Middle frontal gyrus (tissue), 1 donor: ENCODE results near the gene SYNPR.

Experiments
- DNase-seq: peaks from one replicate; pipeline ENCODE4 v3.0.0-alpha.2; 2015; ENCODE audit warnings: low spot score; ENCODE audit errors: extremely low spot score

Gene SYNPR

GRCh38 chr3:63304421-63304820 is 26.3 kb downstream of the SYNPR start:
- DNase-seq = peak; percentile 18

- no peak for DNase-seq
These were observed 30.0 kb downstream of the SYNPR start for GRCh38 chr3:63308072-63308471.

DNA sequence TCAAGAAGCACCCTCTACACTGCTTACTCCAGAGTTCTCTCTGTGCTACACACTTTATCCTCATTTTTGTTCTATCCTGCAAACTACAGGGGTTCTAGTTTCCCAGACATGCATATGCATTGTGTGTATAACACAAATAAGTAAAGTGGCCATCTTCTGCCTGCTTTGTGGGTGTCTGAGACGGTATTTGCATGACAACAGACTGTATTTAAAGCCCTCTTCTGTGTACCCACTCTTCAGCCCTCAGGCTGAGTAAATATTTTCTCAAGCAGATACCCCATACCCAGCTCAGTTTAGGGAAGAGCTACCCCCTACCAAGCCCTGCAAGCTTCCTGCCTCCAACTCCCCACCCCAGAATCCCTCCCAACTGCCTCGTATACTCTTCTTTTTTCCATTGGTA is 31.7 kb downstream of the SYNPR start:
- DNase-seq = no peak

DNA sequence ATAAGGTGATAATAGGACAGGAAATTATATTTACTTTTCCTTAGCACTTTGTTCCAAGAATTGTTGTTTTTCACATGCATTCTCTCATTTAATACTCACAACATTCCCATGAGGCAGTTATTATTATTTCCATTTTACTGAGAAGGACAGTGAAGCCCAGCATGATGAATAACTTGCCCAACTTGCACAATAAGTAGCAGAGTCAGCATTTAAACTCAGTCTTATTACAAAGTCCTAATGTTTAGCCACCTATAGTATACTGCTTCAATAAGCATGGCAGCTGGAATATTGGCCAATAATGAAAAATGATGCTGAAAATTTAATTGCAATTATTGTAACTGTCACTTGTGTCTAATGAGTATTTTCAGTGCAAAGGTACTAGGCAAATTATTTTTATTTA is 45.7 kb downstream of the SYNPR start:
- no peak for DNase-seq

GRCh38 chr3:63324621-63325020 is 46.5 kb downstream of the SYNPR start:
- no peak for DNase-seq

DNA sequence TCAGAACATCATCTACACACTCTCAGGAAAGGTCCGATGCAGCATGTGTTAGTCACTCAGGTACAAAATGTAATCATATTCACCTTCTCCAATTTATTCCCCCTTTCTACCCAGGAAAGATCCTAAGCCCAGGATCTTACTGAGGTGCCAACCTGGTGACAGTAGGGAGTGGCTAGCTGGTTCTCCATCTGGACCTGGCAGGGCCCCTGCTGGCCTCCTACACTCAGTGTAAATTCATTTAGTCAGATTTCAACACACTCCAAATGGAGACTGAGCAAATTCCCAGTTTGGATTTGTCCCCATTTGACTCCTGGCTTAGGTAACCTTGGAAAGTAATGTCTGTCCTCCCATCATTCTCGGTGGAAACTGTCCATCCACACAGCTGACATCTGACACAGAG is 47.3 kb downstream of the SYNPR start:
- DNase-seq = no peak

DNA sequence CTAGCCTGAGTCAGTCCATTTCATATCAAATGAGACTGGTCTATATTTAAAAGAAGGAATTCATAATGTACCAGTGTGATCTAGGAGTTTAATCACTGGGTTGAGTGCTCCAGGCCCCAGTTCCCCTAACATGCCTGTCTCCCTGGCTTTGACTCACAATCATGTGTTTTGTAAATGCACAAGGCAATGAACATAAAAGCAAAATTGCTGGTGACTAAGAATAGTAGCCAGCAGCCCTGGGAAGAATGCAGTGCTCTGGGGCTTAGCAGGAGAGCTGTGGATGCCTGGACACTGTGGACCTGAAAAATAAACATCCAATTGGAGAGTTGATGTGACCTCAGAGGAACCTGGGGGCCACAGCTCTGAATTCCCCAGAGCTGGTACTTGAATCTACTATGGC is 50.3 kb downstream of the SYNPR start:
- no peak for DNase-seq

- DNase-seq = no peak
These were observed 53.4 kb downstream of the SYNPR start for GRCh38 chr3:63331520-63331919.

GRCh38 chr3:63333815-63334214 is 55.7 kb downstream of the SYNPR start:
- DNase-seq = no peak

- no peak for DNase-seq
These were observed 60.2 kb downstream of the SYNPR start for GRCh38 chr3:63338351-63338750.

DNA sequence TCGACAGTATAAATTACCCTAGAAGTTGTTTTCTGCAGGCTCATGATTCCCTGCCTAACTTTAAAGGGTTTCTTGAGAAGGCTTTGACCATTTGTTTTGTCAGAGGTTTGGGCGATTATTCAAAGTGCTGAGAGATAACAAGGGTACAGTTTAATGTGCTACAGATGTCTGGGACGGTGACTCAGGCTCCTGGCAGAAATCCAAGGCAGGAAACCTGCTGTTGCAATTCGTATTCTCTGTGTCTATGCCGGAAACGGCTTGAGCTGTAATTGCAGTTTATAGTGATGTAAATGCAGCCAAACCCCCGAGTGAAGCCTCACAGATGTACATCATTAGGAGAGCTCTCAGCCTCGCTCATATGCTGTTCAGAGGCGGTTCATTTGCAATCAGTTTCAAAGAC is 65.6 kb downstream of the SYNPR start:
- peak; percentile 62 for DNase-seq

- no peak for DNase-seq
These were observed 66.6 kb downstream of the SYNPR start for GRCh38 chr3:63344661-63345060.

GRCh38 chr3:63349583-63350573 is 71.8 kb downstream of the SYNPR start:
- peak; percentile 45 for DNase-seq

- DNase-seq = peak; percentile 53
These were observed 73.3 kb downstream of the SYNPR start for GRCh38 chr3:63351159-63352007.

- no peak for DNase-seq
These were observed 73.8 kb downstream of the SYNPR start for GRCh38 chr3:63352008-63352279.

- DNase-seq = no peak
These were observed 75.3 kb downstream of the SYNPR start for GRCh38 chr3:63353383-63353782.

DNA sequence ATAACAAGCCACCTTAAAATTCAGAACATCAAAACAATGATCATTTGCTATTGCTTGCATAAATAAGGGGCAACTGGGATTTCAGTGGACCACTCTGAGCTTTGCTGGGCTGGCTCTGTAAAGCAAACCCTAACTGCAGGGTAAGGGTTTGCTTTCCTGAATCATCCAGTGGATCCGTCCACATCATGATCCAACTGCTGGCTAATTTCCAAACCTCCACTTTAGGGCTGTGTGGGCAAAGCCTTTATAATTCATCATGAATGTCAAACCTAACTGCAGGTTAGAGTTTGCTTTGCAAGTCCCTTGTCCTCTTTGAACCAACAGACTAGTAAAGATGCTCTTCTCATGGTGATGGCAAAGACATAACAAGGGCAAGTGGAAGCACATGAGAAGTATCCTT is 76.1 kb downstream of the SYNPR start:
- DNase-seq = no peak

GRCh38 chr3:63355809-63356208 is 77.7 kb downstream of the SYNPR start:
- DNase-seq = no peak

GRCh38 chr3:63364495-63364894 is 86.4 kb downstream of the SYNPR start:
- no peak for DNase-seq

DNA sequence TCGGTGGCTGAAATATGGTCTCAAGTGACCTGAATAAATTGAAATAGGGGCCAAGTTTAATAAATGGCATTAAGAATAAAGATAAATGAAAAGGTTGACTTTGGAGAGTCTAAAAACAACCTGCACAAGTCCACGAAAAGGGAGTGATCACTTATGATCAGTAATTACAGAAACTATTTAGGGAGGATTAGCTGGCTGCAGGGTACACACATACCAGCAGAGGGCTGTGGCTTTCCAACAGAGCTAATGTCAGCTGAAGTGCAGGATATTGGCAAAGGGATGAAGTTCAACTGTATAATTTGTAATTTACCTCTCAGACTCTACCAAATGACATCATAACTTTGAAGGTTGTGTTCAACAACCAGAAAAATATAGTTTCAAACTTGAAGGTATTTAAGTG is 86.8 kb downstream of the SYNPR start:
- no peak for DNase-seq

DNA sequence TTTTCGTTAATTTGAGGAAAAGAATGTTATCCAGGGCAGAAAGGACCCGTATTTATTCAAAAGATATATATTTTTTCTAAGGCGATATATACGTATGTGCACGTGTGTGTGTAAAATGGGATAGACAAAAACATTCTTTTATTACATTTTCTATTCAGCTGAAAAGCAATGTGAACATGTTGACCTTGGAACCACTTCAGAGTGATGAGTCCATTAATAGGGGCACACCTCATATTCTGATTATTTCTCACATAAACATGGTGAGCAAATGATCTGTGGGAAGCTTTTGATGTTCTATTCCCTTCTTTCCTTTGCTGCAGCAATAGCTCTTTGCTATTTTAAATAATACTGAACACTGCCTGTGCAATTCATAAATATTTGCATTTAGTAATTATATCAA is 87.6 kb downstream of the SYNPR start:
- DNase-seq = no peak

DNA sequence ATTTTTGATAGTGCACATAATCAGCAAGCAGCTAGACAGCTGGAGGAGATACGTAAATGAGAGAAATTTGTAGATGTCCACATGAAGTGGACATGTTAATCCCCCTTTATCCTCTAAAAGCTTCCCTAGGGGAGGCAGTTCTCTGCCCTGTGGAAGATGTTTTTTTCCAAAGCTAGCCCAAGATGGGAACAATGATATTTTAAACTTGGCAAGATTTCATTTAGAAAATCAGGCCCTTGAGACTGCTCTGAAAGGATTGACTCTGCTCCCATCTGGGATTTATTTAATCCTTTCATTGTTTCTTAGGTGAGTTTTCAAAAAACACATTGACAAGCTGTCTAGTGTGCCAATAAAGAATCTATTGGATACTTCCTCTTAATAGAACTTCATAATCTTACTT is 92.0 kb downstream of the SYNPR start:
- DNase-seq = no peak

DNA sequence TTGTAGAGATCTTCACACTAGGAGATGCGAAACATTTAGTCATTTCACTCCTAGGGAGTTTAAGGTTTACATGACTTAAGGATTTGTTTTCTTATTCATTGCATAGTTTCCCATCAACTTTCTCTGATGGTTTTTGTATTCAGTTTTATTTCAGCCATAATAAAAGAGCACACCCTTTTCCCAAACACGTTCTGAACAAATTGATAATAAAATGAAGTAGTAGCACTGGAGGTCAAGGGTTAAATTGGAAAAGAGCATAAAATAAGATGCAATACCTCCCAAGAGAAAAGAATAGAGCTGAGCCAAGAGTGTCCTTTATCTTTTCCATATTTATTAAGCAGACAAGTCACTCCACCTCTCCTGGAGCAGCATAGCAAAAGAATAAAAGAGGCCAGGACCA is 104.9 kb downstream of the SYNPR start:
- DNase-seq = no peak
